GM12891 (cell line): ENCODE measurements around the gene BCAR3.

Experiments
- PAX5 ChIP-seq: IDR thresholded peaks from 2 replicates; pipeline ENCODE4 v1.6.1; 2011; ENCODE audit warnings: low read length, moderate library complexity, mild to moderate bottlenecking; ENCODE audit not compliant: insufficient read depth, severe bottlenecking
- POLR2A ChIP-seq: IDR thresholded peaks from 2 replicates; pipeline ENCODE4 v1.6.1; 2011; ENCODE audit warnings: low read depth, low read length, control low read depth
- POLR2AphosphoS5 ChIP-seq: IDR thresholded peaks from 2 replicates; pipeline ENCODE4 v1.6.1; 2011; ENCODE audit warnings: low read depth, low read length, control low read depth
- POU2F2 ChIP-seq: IDR thresholded peaks from 2 replicates; pipeline ENCODE4 v1.6.1; 2011; ENCODE audit warnings: low read depth, mild to moderate bottlenecking, control low read depth, low read length, moderate library complexity
- SPI1 ChIP-seq: IDR thresholded peaks from 2 replicates; pipeline ENCODE4 v1.6.1; 2011; ENCODE audit warnings: low read depth, low read length, control low read depth
- TAF1 ChIP-seq: IDR thresholded peaks from 2 replicates; pipeline ENCODE4 v1.6.1; 2011; ENCODE audit warnings: low read depth, low read length, control low read depth

DNA sequence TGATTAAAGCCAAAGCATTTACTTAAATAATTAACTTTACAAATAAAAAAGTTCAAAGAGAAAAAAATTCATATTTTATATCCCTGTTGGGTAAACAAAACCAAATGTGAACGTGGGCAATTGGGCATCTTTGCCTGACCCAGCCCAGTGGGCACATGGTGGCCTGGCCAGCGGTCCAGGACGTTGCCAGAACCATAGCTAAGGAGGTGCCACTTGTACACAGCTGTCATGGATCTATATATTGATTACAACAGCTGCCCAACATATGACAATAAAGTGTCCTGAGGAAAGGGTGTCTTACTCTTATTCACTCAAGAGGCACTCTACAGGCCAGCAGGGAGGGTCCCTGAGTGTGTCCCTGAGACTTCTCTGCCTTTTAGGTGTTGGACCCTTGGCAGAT is 78.5 kb downstream of the BCAR3 start:
- TF ChIP-seq POLR2A (no peak), TAF1 (no peak), SPI1 (no peak), POLR2AphosphoS5 (no peak), PAX5 (no peak), POU2F2 (no peak)
